Transverse colon (tissue), 4 donors: ENCODE data around the gene LEPROT. TPM values are rescaled to one million over a fixed set of nuclear protein-coding genes. Genes with fewer than 3 reads are reported as not detected.
"Not testable (repeated sequence)": the region's sequence is repeated elsewhere in the genome, so short reads cannot be mapped to it uniquely, and the experiment has no call there.

Experiments
- DNase-seq: peaks from one replicate; pipeline ENCODE4 v3.0.0-alpha.2; 2019
- H3K27ac ChIP-seq, 4 donors: fragments of 200-600 bp; sonication (generic); 2 replicates each; pipeline ENCODE4 v1.5.1; 2016 to 2018; ENCODE audit warnings: inconsistent platforms in 4 of 4
- H3K27me3 ChIP-seq: fragments of 200-600 bp; sonication (generic); 2 replicates; pipeline ENCODE4 v1.5.1; 2017; ENCODE audit warnings: inconsistent platforms
- H3K36me3 ChIP-seq, 4 donors: fragments of 200-600 bp; sonication (generic); 2 replicates each; pipeline ENCODE4 v1.5.1; 2017 to 2019; ENCODE audit warnings: inconsistent platforms in 4 of 4
- H3K4me1 ChIP-seq, 4 donors: fragments of 200-600 bp; sonication (generic); 2 replicates each; pipeline ENCODE4 v1.5.1; 2017 to 2020; ENCODE audit warnings: inconsistent platforms in 4 of 4
- H3K4me3 ChIP-seq, 4 donors: fragments of 200-600 bp; sonication (generic); 1 replicate in 1 of 4; 2 replicates in 3 of 4; pipeline versions ENCODE4 v1.5.1 to v1.6.1; 2017 to 2019; ENCODE audit warnings: inconsistent platforms in 4 of 4
- H3K9me3 ChIP-seq, 2 donors: fragments of 200-600 bp; sonication (generic); 2 replicates each; pipeline ENCODE4 v1.5.1; 2017 to 2019; ENCODE audit warnings: inconsistent platforms in 2 of 2
- EP300 ChIP-seq: sonication (generic); formaldehyde crosslinking; IDR thresholded peaks from one replicate; pipeline ENCODE4 v1.6.1; 2017; ENCODE audit warnings: antibody characterized with exemption, low read depth
- POLR2A ChIP-seq: fragments of 450-650 bp; IDR thresholded peaks from one replicate; pipeline ENCODE4 v1.6.1; 2016; ENCODE audit warnings: antibody characterized with exemption, mild to moderate bottlenecking, moderate library complexity
- POLR2AphosphoS5 ChIP-seq, 3 donors: sonication (generic); formaldehyde crosslinking; IDR thresholded peaks; one replicate each; pipeline ENCODE4 v1.6.1; 2016; ENCODE audit warnings: antibody characterized with exemption in 3 of 3
- WGBS, 2 donors: methylation state at CpG; one replicate each; pipeline ENCODE4 v1.1.5; 2018; ENCODE audit warnings: low coverage in 1 of 2; 5-methylcytosine and 5-hydroxymethylcytosine counted together
- in situ Hi-C, 4 donors: fragments of 200-750 bp; cut with MboI; loops; one replicate each; pipeline versions ENCODE4 v1.15.0 to v1.15.1; 2017; ENCODE audit warnings: low sequenced_read_pairs in 3 of 4, low pct_ligation_motif_present in 1 of 4, low pct_unique_long_range_greater_than_20kb in 1 of 4
- intact Hi-C: fragments of 100-400 bp; cut with DNase I; formaldehyde crosslinking; loops from one replicate; pipeline ENCODE4 v1.15.1; 2023; ENCODE audit warnings: low total_unique reads
- total RNA-seq, 4 donors: library from RNA; depleted of rRNA; stranded (reverse); fragments of >200 nt; gene quantifications; one replicate each; pipeline ENCODE4 v1.1.0, GENCODE V29; 2016
- TF ChIP-seq, protein P1 (sequence below), 5 experiments: fragments of 200-600 bp in 3 of 5; fragments of 450-650 bp in 2 of 5; sonication (generic) in 3 of 5; IDR thresholded peaks; 1 replicate in 2 of 5; 2 replicates in 3 of 5; pipeline ENCODE4 v1.5.1; 2016 to 2017; ENCODE audit warnings: antibody characterized with exemption in 5 of 5, inconsistent platforms in 3 of 5, mild to moderate bottlenecking in 2 of 5, moderate library complexity in 1 of 5

The LEPROT gene
- total RNA-seq, 4 donors from 2014 or later, result 14.1 to 69.4 (median 36.6) TPM

DNA sequence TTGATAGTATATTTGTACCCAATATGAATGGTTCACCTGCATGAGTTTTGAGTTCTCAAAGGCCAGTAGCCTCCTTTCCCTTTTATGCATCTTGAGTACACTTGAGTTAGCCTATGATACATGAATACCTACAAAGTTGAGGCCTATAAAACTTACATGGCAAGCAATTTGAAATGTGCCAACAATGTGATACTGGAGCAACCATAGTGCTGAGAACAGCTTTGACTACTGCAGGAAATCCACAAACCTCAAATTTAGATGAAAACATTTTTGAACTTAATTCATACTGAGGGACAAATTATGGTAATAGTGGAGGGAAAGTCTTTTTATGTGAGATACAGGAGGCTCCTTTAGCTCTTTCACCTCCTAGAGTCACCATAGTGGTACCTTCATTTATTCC is 37.4 kb downstream of the LEPROT start:
- in situ Hi-C loops, result no loop called here
- TF ChIP-seq EP300 (no peak), POLR2AphosphoS5 (IDR thresholded peaks at IDR 0.05) (no peak), POLR2A (no peak)
- TF ChIP-seq, protein P1, sequence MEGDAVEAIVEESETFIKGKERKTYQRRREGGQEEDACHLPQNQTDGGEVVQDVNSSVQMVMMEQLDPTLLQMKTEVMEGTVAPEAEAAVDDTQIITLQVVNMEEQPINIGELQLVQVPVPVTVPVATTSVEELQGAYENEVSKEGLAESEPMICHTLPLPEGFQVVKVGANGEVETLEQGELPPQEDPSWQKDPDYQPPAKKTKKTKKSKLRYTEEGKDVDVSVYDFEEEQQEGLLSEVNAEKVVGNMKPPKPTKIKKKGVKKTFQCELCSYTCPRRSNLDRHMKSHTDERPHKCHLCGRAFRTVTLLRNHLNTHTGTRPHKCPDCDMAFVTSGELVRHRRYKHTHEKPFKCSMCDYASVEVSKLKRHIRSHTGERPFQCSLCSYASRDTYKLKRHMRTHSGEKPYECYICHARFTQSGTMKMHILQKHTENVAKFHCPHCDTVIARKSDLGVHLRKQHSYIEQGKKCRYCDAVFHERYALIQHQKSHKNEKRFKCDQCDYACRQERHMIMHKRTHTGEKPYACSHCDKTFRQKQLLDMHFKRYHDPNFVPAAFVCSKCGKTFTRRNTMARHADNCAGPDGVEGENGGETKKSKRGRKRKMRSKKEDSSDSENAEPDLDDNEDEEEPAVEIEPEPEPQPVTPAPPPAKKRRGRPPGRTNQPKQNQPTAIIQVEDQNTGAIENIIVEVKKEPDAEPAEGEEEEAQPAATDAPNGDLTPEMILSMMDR (IDR thresholded peaks at IDR 0.05), result no peak
- Histone ChIP-seq H3K9me3 (no peaks in the 10 kb centered on the region), H3K4me3 (no peak overlapping the region), H3K27me3 (no peaks in the 10 kb centered on the region), H3K27ac (no peak overlapping the region), H3K36me3 (no peaks in the 10 kb centered on the region), H3K4me1 (no peaks in the 10 kb centered on the region)
- DNase-seq, result no peak
- intact Hi-C loops, result no loop called here

GRCh38 chr1:65458730-65459396 is 38.4 kb downstream of the LEPROT start:
- in situ Hi-C loops (no loop called here), intact Hi-C loops (no loop called here)
- Histone ChIP-seq H3K27me3 (no peaks in the 10 kb centered on the region), H3K36me3 (no peaks in the 10 kb centered on the region), H3K4me3 (no peak overlapping the region), H3K27ac (no peak overlapping the region), H3K9me3 (no peaks in the 10 kb centered on the region), H3K4me1 (no peaks in the 10 kb centered on the region)
- no peak for TF ChIP-seq EP300
- TF ChIP-seq, protein P1 (IDR thresholded peaks at IDR 0.05), result no peak
- TF ChIP-seq POLR2AphosphoS5 (IDR thresholded peaks at IDR 0.05), result no peak
- TF ChIP-seq POLR2A, result no peak
- DNase-seq, result no peak
- 71% methylated on average over 2 of the region's 2 CpGs; no CpG with 5 or more reads in 1 of the 2 donors for WGBS, 2 donors

DNA sequence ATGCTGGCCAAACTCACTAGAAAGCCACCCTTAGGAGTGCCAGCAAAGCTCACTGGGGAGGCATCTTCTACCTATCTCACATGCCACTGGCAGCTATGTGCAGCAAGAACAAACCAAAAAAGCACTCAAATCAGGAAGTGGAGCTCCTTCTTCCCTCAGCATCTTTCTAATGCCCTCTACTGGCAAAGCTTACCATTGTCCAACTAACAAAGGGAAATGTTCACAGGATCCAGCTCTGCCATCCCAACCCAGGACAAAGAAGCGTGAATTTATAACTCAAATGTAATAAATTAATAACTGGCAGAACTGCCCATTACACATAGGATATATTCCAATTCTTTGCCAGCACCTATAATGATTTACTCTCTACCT is 38.9 kb downstream of the LEPROT start:
- DNase-seq, result no peak
- H3K27ac ChIP-seq, result no peak overlapping the region
- H3K36me3 ChIP-seq, result no peaks in the 10 kb centered on the region
- TF ChIP-seq EP300, result no peak
- TF ChIP-seq, protein P1 (IDR thresholded peaks at IDR 0.05), result peak in 3 of 5 experiments; percentile 21 to 27 (median 23)
- intact Hi-C loops, result no loop called here
- H3K4me3 ChIP-seq, result no peak overlapping the region
- in situ Hi-C loops, result no loop called here
- H3K9me3 ChIP-seq, result no peaks in the 10 kb centered on the region
- no peaks in the 10 kb centered on the region for H3K27me3 ChIP-seq
- 45 to 86% methylated on average over 1 of the region's 1 CpG for WGBS, 2 donors
- H3K4me1 ChIP-seq, result no peaks in the 10 kb centered on the region

DNA sequence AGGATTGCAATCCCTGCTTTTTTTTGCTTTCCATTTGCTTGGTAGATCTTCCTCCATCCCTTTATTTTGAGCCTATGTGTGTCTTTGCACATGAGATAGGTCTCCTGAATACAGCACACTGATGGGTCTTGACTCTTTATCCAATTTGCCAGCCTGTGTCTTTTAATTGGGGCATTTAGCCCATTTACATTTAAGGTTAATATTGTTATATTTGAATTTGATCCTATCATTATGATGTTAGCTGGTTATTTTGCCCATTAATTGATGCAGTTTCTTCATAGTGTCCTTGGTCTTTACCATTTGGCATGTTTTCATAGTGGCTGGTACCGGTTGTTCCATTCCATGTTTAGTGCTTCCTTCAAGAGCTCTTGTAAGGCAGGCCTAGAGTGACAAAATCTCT is 45.4 kb downstream of the LEPROT start:
- H3K27ac ChIP-seq, DNase-seq, H3K9me3 ChIP-seq, H3K27me3 ChIP-seq, in situ Hi-C loops, intact Hi-C loops, H3K36me3 ChIP-seq, H3K4me3 ChIP-seq, H3K4me1 ChIP-seq: not testable (repeated sequence)
- WGBS, 2 donors, result 93 to 100% methylated on average over 1 of the region's 1 CpG

DNA sequence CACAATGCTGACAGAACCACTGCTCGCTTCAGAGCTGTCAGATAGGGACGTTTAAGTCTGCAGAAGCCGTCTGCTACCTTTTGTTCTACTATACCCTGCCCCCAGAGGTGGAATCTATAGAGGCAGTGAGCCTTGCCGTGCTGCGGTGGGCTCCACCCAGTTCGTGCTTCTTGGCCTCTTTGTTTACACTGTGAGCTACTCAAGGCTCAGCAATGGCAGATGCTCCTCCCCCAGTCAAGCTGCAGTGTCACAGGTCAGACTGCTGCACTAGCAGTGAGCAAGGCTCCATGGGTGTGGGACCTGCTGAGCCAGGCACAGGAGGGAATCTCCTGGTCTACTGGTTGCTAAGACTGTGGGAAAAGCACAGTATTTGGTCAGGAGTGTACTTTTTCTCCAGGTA is 47.1 kb downstream of the LEPROT start:
- in situ Hi-C loops, result no loop called here
- DNase-seq, result no peak
- TF ChIP-seq EP300 (no peak), POLR2A (no peak), POLR2AphosphoS5 (IDR thresholded peaks at IDR 0.05) (no peak)
- TF ChIP-seq, protein P1 (IDR thresholded peaks at IDR 0.05), result no peak
- Histone ChIP-seq H3K27ac (no peak overlapping the region), H3K9me3 (no peaks in the 10 kb centered on the region), H3K27me3 (no peaks in the 10 kb centered on the region), H3K4me1 (peaks cover 0 to 5% (median 0%) of the 10 kb centered on the region in 4 donors), H3K36me3 (no peaks in the 10 kb centered on the region), H3K4me3 (no peak overlapping the region)
- 58% methylated on average over 6 of the region's 6 CpGs; no CpG with 5 or more reads in 1 of the 2 donors for WGBS, 2 donors
- intact Hi-C loops, result no loop called here
